K562 (cell line): Measurements from ENCODE around the gene INSIG1. TPM values are rescaled to one million over a fixed set of nuclear protein-coding genes. Genes with fewer than 3 reads are reported as not detected.

Experiments used
- ARID3B ChIP-seq: fragments of 250-450 bp; sonication (Bioruptor Pico); IDR thresholded peaks from 2 replicates; pipeline ENCODE4 v1.4.0; 2020; ENCODE audit warnings: borderline replicate concordance
- ATF7 ChIP-seq: fragments of 450-650 bp; IDR thresholded peaks from 2 replicates; pipeline ENCODE4 v1.7.1; 2014; ENCODE audit warnings: mild to moderate bottlenecking, moderate library complexity
- CSDE1 ChIP-seq, 2 experiments: fragments of 450-650 bp; IDR thresholded peaks; 2 replicates each; pipeline ENCODE4 v1.6.1; 2016; ENCODE audit warnings: mild to moderate bottlenecking in 1 of 2
- CXXC5 ChIP-seq: fragments of 250-450 bp; sonication (Bioruptor Pico); IDR thresholded peaks from 2 replicates; pipeline ENCODE4 v1.8.0; 2022; ENCODE audit warnings: inconsistent platforms, mild to moderate bottlenecking, moderate library complexity
- E2F3 ChIP-seq: fragments of 250-450 bp; sonication (Bioruptor Pico); IDR thresholded peaks from 2 replicates; pipeline ENCODE4 v1.4.0; 2020; ENCODE audit warnings: mild to moderate bottlenecking
- ETS1 ChIP-seq: conservative IDR thresholded peaks from 2 replicates; pipeline ENCODE4 v1.6.1; 2011; ENCODE audit warnings: low read depth, mild to moderate bottlenecking, low read length; ENCODE audit not compliant: control insufficient read depth
- HEY1 ChIP-seq: fragments of 250-450 bp; sonication (Bioruptor Pico); IDR thresholded peaks from 2 replicates; pipeline ENCODE4 v1.5.0; 2020; ENCODE audit warnings: mild to moderate bottlenecking, moderate library complexity, borderline replicate concordance
- HMBOX1 ChIP-seq: sonication (generic); IDR thresholded peaks from 2 replicates; pipeline ENCODE4 v1.6.1; 2016
- PHF8 ChIP-seq: fragments of 200-600 bp; sonication (generic); IDR thresholded peaks from 2 replicates; pipeline ENCODE4 v1.6.1; 2012; ENCODE audit warnings: mixed run types, mild to moderate bottlenecking, inconsistent platforms, low read length, moderate library complexity, borderline replicate concordance
- PREB ChIP-seq: sonication (generic); formaldehyde crosslinking; IDR thresholded peaks from 2 replicates; pipeline ENCODE4 v1.8.1; 2023; ENCODE audit warnings: mild to moderate bottlenecking, missing genetic modification reagents
- SAFB ChIP-seq: fragments of 200-400 bp; formaldehyde crosslinking; IDR thresholded peaks from 2 replicates; pipeline ENCODE4 v1.6.1; 2017; ENCODE audit warnings: low read depth, low read length, borderline replicate concordance
- SRSF1 ChIP-seq: fragments of 200-400 bp; formaldehyde crosslinking; IDR thresholded peaks from 2 replicates; pipeline ENCODE4 v1.6.1; 2017; ENCODE audit warnings: mild to moderate bottlenecking, low read depth, low read length, moderate library complexity
- ZFP91 ChIP-seq: sonication (generic); formaldehyde crosslinking; IDR thresholded peaks from 2 replicates; pipeline ENCODE4 v1.8.0; 2022; ENCODE audit warnings: mild to moderate bottlenecking, missing genetic modification reagents
- ZMIZ1 ChIP-seq, 2 experiments: fragments of 150-350 bp in 1 of 2; IDR thresholded peaks; 2 replicates each; pipeline ENCODE4 v1.6.1; 2012 to 2016; ENCODE audit warnings: low read depth in 2 of 2, low read length in 2 of 2, mild to moderate bottlenecking in 1 of 2, moderate library complexity in 1 of 2
- ZNF347 ChIP-seq: fragments of 450-650 bp; formaldehyde crosslinking; IDR thresholded peaks from 2 replicates; pipeline ENCODE4 v1.4.0; 2020; ENCODE audit warnings: low read depth, mild to moderate bottlenecking, moderate library complexity
- polyA plus RNA-seq, 8 experiments: library from polyadenylated mRNA; depleted of rRNA in 4 of 8; stranded (reverse) in 5 of 8; unstranded in 3 of 8; fragments of >200 nt; fragmentation: Nextera tagmentation in 2 of 8; fragmentation: Illumina TruSeq in 1 of 8; extraction: Ambion mirVana in 2 of 8; extraction: Trizol in 1 of 8; gene quantifications; 2 replicates each; pipeline versions ENCODE4 v1.2.1 to v1.2.3, GENCODE V29; 2011 to 2014; ENCODE audit warnings: inconsistent platforms in 1 of 8, missing spikeins in 1 of 8
- total RNA-seq, 7 experiments: library from RNA; depleted of rRNA in 6 of 7; stranded (reverse); fragments of >200 nt in 6 of 7; fragmentation: Illumina TruSeq in 2 of 7; extraction: Trizol in 2 of 7; gene quantifications; 2 replicates each; pipeline versions ENCODE4 v1.2.1 to v1.2.3, GENCODE V29; 2011 to 2021; ENCODE audit warnings: low replicate concordance in 1 of 7

INSIG1 gene
- total and polyA plus RNA-seq, 9 of the 15 experiments (the other 6 are each of a cell fraction or from before 2014, with no cell fraction given): 57.1 to 787 (median 238) TPM

GRCh38 chr7:155324012-155324917 is 26.6 kb downstream of the INSIG1 start (continued):
- no peak for TF ChIP-seq ZFP91 (CRISPR knock-in tag)
- peak; percentile 82; the same call in 1 of the 2 replicates for TF ChIP-seq ZNF347 (CRISPR knock-in tag)
- no peak for TF ChIP-seq SRSF1
- peak; percentile 93 for TF ChIP-seq ATF7
- no peak for TF ChIP-seq E2F3 (CRISPR knock-in tag)
- TF ChIP-seq CSDE1 (IDR thresholded peaks at IDR 0.05): no peak
- TF ChIP-seq HMBOX1: 0 out of 2 replicates have a peak, but pooled peaks have one; percentile 49
- TF ChIP-seq ARID3B (CRISPR knock-in tag): peak; percentile 62; the same call in 1 of the 2 replicates
- no peak for TF ChIP-seq PHF8
- TF ChIP-seq PREB (CRISPR knock-in tag): no peak; the same call in 1 of the 2 replicates
- TF ChIP-seq SAFB: no peak
- TF ChIP-seq HEY1 (CRISPR knock-in tag): peak; percentile 70; the same call in 1 of the 2 replicates
- peak; percentile 99 for TF ChIP-seq CXXC5 (CRISPR knock-in tag)
- TF ChIP-seq ZMIZ1 (IDR thresholded peaks at IDR 0.05; ENCODE audit: low read depth in 2 of 2, low read length in 2 of 2): peak in 1 of 2 experiments; percentile 99; a peak in 2 of 4 replicates
- TF ChIP-seq ETS1: peak; percentile 57; the same call in 1 of the 2 replicates
